GM23338 (cell line): ENCODE measurements around the gene LEP. TPM values are rescaled to one million over a fixed set of nuclear protein-coding genes. Genes with fewer than 3 reads are reported as not detected.

Experiments used
- ATAC-seq: fragments of 200-7000 bp; cut with Tn5 transposase; 3 replicates; pipeline ENCODE4 v1.9.1; 2020
- DNase-seq: peaks from one replicate; pipeline ENCODE4 v3.0.0-alpha.2; 2015; ENCODE audit warnings: low spot score
- H2AFZ ChIP-seq: fragments of 200-600 bp; sonication (generic); 2 replicates; pipeline ENCODE4 v1.8.0; 2016; ENCODE audit warnings: antibody characterized with exemption, mild to moderate bottlenecking, moderate library complexity
- H3F3A ChIP-seq: fragments of 200-600 bp; sonication (generic); replicated peaks from 2 replicates; pipeline ENCODE4 v1.8.0; 2017; ENCODE audit warnings: antibody characterized with exemption, mixed run types, low read depth
- H3K27ac ChIP-seq: fragments of 200-600 bp; sonication (generic); 2 replicates; pipeline ENCODE4 v1.6.1; 2016; ENCODE audit warnings: low read depth
- H3K27me3 ChIP-seq: fragments of 200-600 bp; sonication (generic); 2 replicates; pipeline ENCODE4 v1.8.0; 2016; ENCODE audit warnings: mild to moderate bottlenecking, mixed run types, moderate library complexity; ENCODE audit not compliant: insufficient read depth
- H3K36me3 ChIP-seq: fragments of 200-600 bp; sonication (generic); 2 replicates; pipeline ENCODE4 v1.8.0; 2016; ENCODE audit warnings: mild to moderate bottlenecking; ENCODE audit not compliant: insufficient read depth
- H3K4me1 ChIP-seq: fragments of 200-600 bp; sonication (generic); 2 replicates; pipeline ENCODE4 v1.8.0; 2016; ENCODE audit warnings: mild to moderate bottlenecking, moderate library complexity; ENCODE audit not compliant: insufficient read depth
- H3K4me2 ChIP-seq: fragments of 200-600 bp; sonication (generic); 2 replicates; pipeline ENCODE4 v1.7.1; 2017; ENCODE audit warnings: mixed run types
- H3K4me3 ChIP-seq: fragments of 200-600 bp; sonication (generic); 2 replicates; pipeline ENCODE4 v1.6.1; 2016; ENCODE audit warnings: mixed run types
- H3K79me2 ChIP-seq: fragments of 200-600 bp; sonication (generic); replicated peaks from 2 replicates; pipeline ENCODE4 v1.8.0; 2017; ENCODE audit warnings: mild to moderate bottlenecking; ENCODE audit not compliant: insufficient read depth
- H3K9me2 ChIP-seq: fragments of 200-600 bp; sonication (generic); 2 replicates; pipeline ENCODE4 v1.8.0; 2017; ENCODE audit not compliant: insufficient read depth
- H4K20me1 ChIP-seq: fragments of 200-600 bp; sonication (generic); replicated peaks from 2 replicates; pipeline ENCODE4 v1.8.0; 2017; ENCODE audit warnings: mild to moderate bottlenecking; ENCODE audit not compliant: insufficient read depth
- H3K27ac Mint-ChIP-seq: 2 replicates; pipeline ENCODE4 v1.8.0; 2020; ENCODE audit warnings: inconsistent platforms, mild to moderate bottlenecking, moderate library complexity, mixed read lengths
- H3K27me3 Mint-ChIP-seq: 3 replicates; pipeline ENCODE4 v1.8.0; 2022; ENCODE audit warnings: low read depth, mild to moderate bottlenecking, moderate library complexity, mixed read lengths, inconsistent platforms; ENCODE audit not compliant: insufficient read depth, poor library complexity
- H3K36me3 Mint-ChIP-seq: 3 replicates; pipeline ENCODE4 v1.8.0; 2021; ENCODE audit warnings: low read depth, mild to moderate bottlenecking, inconsistent platforms, moderate library complexity, mixed read lengths
- H3K4me1 Mint-ChIP-seq: 3 replicates; pipeline ENCODE4 v1.8.0; 2020; ENCODE audit warnings: mild to moderate bottlenecking, inconsistent platforms, mixed read lengths
- H3K4me3 Mint-ChIP-seq: 3 replicates; pipeline ENCODE4 v1.8.0; 2021; ENCODE audit warnings: moderate library complexity, mild to moderate bottlenecking, inconsistent platforms, mixed read lengths
- H3K9me3 Mint-ChIP-seq: 3 replicates; pipeline ENCODE4 v1.8.0; 2020; ENCODE audit warnings: moderate library complexity, mild to moderate bottlenecking, inconsistent platforms, mixed read lengths
- CREB1 ChIP-seq: fragments of 250-450 bp; sonication (Bioruptor Pico); IDR thresholded peaks from 2 replicates; pipeline ENCODE4 v1.5.0; 2020; ENCODE audit warnings: low read depth, mild to moderate bottlenecking, moderate library complexity
- CTCF ChIP-seq, 2 experiments: fragments of 200-600 bp in 1 of 2; sonication (generic) in 1 of 2; conservative IDR thresholded peaks; 2 replicates each; pipeline versions ENCODE4 v1.5.1 to v1.6.1; 2016 to 2017; ENCODE audit warnings: antibody characterized with exemption in 2 of 2, low read depth in 2 of 2, mild to moderate bottlenecking in 2 of 2, moderate library complexity in 1 of 2
- ETS1 ChIP-seq: IDR thresholded peaks from 2 replicates; pipeline ENCODE4 v1.6.1; 2016; ENCODE audit warnings: antibody characterized with exemption
- EZH2 ChIP-seq: fragments of 200-600 bp; sonication (generic); IDR thresholded peaks from one replicate; pipeline ENCODE4 v1.8.0; 2017; ENCODE audit warnings: antibody characterized with exemption, mild to moderate bottlenecking, low read depth; ENCODE audit not compliant: unreplicated experiment
- EZH2phosphoT487 ChIP-seq: fragments of 200-600 bp; sonication (generic); IDR thresholded peaks from one replicate; pipeline ENCODE4 v1.8.1; 2018; ENCODE audit warnings: antibody characterized with exemption; ENCODE audit not compliant: unreplicated experiment
- JUNB ChIP-seq: IDR thresholded peaks from one replicate; pipeline ENCODE4 v1.6.1; 2016; ENCODE audit warnings: antibody characterized with exemption; ENCODE audit not compliant: unreplicated experiment
- NANOG ChIP-seq: IDR thresholded peaks from 2 replicates; pipeline ENCODE4 v1.6.1; 2016; ENCODE audit warnings: antibody characterized with exemption, borderline replicate concordance
- POLR2AphosphoS5 ChIP-seq: IDR thresholded peaks from 2 replicates; pipeline ENCODE4 v1.6.1; 2016; ENCODE audit warnings: antibody characterized with exemption, low read depth
- REST ChIP-seq: IDR thresholded peaks from one replicate; pipeline ENCODE4 v1.6.1; 2018; ENCODE audit warnings: antibody characterized with exemption; ENCODE audit not compliant: unreplicated experiment
- STAT1 ChIP-seq: IDR thresholded peaks from one replicate; pipeline ENCODE4 v1.6.1; 2016; ENCODE audit warnings: antibody characterized with exemption; ENCODE audit not compliant: unreplicated experiment
- ZNF114 ChIP-seq: fragments of 250-450 bp; sonication (Bioruptor Pico); IDR thresholded peaks from 2 replicates; pipeline ENCODE4 v1.5.0; 2020; ENCODE audit warnings: mild to moderate bottlenecking, moderate library complexity
- ZNF331 ChIP-seq: fragments of 250-450 bp; sonication (Bioruptor Pico); IDR thresholded peaks from 2 replicates; pipeline ENCODE4 v1.5.0; 2020; ENCODE audit warnings: low read depth, mild to moderate bottlenecking, moderate library complexity
- polyA plus RNA-seq: library from polyadenylated mRNA; unstranded; fragments of >200 nt; fragmentation: Nextera tagmentation; extraction: Ambion mirVana; gene quantifications from 2 replicates; pipeline ENCODE4 v1.2.1, GENCODE V29; 2016
- total RNA-seq: library from RNA; depleted of rRNA; stranded (reverse); fragments of >200 nt; shearing (Covaris generic); gene quantifications from 2 replicates; pipeline ENCODE4 v1.2.3, GENCODE V29; 2014

LEP gene
- total and polyA plus RNA-seq, 2 experiments from 2014 or later = not detected

- H3K4me1 Mint-ChIP-seq = peaks cover 33% of the 10 kb centered on the region
- no peak overlapping the region for H3K4me3 Mint-ChIP-seq
- TF ChIP-seq ETS1 = no peak
- peak in 1 of 2 experiments; percentile 31; a peak in 2 of 4 replicates for TF ChIP-seq CTCF (conservative IDR thresholded peaks at IDR 0.05; ENCODE audit: low read depth in 2 of 2)
- no peak overlapping the region; the same call in 1 of the 2 replicates for H3K4me2 ChIP-seq
- peaks cover 12% of the 10 kb centered on the region; the same call in 1 of the 2 replicates for H3K27me3 ChIP-seq
- H3F3A ChIP-seq = no peaks in the 10 kb centered on the region
- H3K27me3 Mint-ChIP-seq = peaks cover 22% of the 10 kb centered on the region
- DNase-seq (no peak), ATAC-seq (peak; percentile 12)
- no peaks in the 10 kb centered on the region for H4K20me1 ChIP-seq
- H3K36me3 Mint-ChIP-seq = no peaks in the 10 kb centered on the region; the same call in 2 of the 3 replicates
- H3K36me3 ChIP-seq = no peaks in the 10 kb centered on the region
- H3K4me1 ChIP-seq = peaks cover 8% of the 10 kb centered on the region
- no peaks in the 10 kb centered on the region for H3K9me2 ChIP-seq
- no peak overlapping the region; the same call in none of the 2 replicates for H3K27ac Mint-ChIP-seq
- no peak overlapping the region for H2AFZ ChIP-seq
- H3K79me2 ChIP-seq = no peaks in the 10 kb centered on the region
- H3K4me3 ChIP-seq = no peak overlapping the region
- no peak overlapping the region for H3K27ac ChIP-seq
- no peaks in the 10 kb centered on the region for H3K9me3 Mint-ChIP-seq
These were observed 30.2 kb upstream of the LEP start for GRCh38 chr7:128210590-128211570.

GRCh38 chr7:128211626-128212025 is 29.5 kb upstream of the LEP start:
- ATAC-seq (no peak), DNase-seq (no peak)
- Mint-ChIP-seq H3K4me1 (peaks cover 32% of the 10 kb centered on the region), H3K27me3 (peaks cover 20% of the 10 kb centered on the region), H3K36me3 (no peaks in the 10 kb centered on the region; the same call in 2 of the 3 replicates), H3K9me3 (no peaks in the 10 kb centered on the region), H3K27ac (no peak overlapping the region), H3K4me3 (no peak overlapping the region)
- Histone ChIP-seq H3F3A (no peaks in the 10 kb centered on the region), H2AFZ (no peak overlapping the region), H4K20me1 (no peaks in the 10 kb centered on the region), H3K4me1 (peaks cover 8% of the 10 kb centered on the region), H3K27me3 (peaks cover 12% of the 10 kb centered on the region; the same call in 1 of the 2 replicates), H3K79me2 (no peaks in the 10 kb centered on the region), H3K4me2 (no peak overlapping the region; the same call in 1 of the 2 replicates), H3K27ac (no peak overlapping the region), H3K36me3 (no peaks in the 10 kb centered on the region), H3K4me3 (no peak overlapping the region), H3K9me2 (no peaks in the 10 kb centered on the region)
- no peak for TF ChIP-seq POLR2AphosphoS5
- no peak for TF ChIP-seq ZNF331 (CRISPR knock-in tag)
- TF ChIP-seq CTCF (conservative IDR thresholded peaks at IDR 0.05; ENCODE audit: low read depth in 2 of 2) = no peak
- no peak for TF ChIP-seq EZH2
- no peak for TF ChIP-seq ZNF114 (CRISPR knock-in tag)
- TF ChIP-seq STAT1 = no peak
- TF ChIP-seq REST = no peak
- TF ChIP-seq JUNB = no peak
- no peak for TF ChIP-seq EZH2phosphoT487
- no peak for TF ChIP-seq NANOG
- no peak for TF ChIP-seq CREB1 (CRISPR knock-in tag)
- no peak for TF ChIP-seq ETS1
